ENCODE data around the gene SOST. TPM values are rescaled to one million over a fixed set of nuclear protein-coding genes. Genes with fewer than 3 reads are reported as not detected.

SOST gene
- total RNA-seq, 1 experiment from 2014 or later = 0.07 TPM

DNA sequence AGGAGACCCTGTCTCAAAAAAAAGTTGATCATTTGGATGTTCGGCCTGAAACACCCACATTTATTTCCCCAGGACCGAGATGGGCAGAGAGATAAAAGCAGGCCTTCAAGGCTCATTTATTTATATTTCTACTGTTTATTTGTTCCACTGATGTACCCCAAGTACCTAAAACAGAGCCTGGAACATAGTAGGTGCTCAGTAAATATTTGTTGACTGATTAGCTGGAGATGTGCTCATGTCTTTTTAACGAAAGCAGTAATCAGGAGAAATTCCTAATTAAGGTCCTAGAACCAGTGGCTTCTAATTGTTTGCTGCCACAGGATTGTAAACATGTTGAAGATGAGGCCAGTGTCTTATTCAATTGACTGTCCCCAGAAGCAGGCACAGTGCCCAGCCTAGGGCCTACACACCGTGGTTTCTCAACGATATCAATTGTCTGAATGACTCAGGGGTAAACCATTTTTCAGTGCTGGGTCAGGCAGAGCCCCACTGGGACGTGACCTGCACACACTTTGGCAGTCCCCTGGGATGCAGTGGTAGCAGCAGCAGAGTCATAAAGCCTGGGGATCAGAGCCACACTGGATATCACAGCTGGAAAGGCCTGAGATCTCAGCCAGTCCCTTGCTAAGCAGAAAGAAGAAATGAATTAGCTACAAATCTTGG lies 34.8 kb downstream of the SOST start (continued):
- TF ChIP-seq ETV6 (CRISPR knock-in tag; IDR thresholded peaks at IDR 0.05) = no peak

DNA sequence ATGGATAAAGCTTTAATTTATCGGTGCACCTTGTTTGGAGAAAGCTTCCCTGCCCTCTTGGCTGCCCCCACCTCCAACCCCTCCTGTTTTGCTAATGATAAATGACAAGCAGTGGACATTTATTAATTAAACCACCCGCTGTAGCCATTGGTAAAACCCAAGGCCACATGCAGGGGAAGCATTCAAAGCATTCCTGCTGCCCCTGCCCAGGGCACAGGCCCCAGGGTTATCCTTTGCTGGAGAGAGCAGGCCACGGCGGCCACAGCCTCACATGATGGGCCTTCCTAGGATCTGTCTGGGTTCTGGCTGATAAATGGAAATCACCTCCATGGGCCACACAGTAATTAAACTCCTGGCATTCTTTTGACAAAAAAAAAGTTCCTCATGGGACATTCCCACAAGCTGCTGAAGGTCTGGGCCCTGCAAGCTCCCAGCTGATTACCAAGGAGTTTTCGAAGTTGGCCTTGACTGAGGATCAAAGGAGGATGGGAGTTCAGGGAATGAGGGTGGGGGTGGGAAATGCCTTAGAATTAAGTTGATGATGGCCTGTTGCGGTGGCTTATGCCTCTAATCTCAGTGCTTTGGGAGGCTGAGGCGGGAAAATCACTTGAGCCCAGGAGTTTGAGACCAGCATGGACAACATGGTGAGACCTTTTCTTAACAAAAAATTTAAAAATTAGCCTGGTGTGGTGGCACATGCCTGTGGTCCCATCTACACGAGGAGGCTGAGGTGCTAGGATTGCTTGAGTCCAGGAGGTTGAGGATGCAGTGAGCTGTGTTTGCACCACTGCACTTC lies 35.5 kb downstream of the SOST start:
- POLR2A ChIA-PET = interaction anchor here (0.6 kb wide), 1 partner anchor 211 kb away, joined by 3 read pairs; no protein-coding TSS in a partner anchor
- ATAC-seq = no peak
- H3K4me1 Mint-ChIP-seq = peaks cover 31% of the 10 kb centered on the region
- TF ChIP-seq, protein P1, sequence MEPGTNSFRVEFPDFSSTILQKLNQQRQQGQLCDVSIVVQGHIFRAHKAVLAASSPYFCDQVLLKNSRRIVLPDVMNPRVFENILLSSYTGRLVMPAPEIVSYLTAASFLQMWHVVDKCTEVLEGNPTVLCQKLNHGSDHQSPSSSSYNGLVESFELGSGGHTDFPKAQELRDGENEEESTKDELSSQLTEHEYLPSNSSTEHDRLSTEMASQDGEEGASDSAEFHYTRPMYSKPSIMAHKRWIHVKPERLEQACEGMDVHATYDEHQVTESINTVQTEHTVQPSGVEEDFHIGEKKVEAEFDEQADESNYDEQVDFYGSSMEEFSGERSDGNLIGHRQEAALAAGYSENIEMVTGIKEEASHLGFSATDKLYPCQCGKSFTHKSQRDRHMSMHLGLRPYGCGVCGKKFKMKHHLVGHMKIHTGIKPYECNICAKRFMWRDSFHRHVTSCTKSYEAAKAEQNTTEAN (CRISPR knock-in tag; IDR thresholded peaks at IDR 0.05) = no peak
- no peak for TF ChIP-seq RORB (CRISPR knock-in tag; IDR thresholded peaks at IDR 0.05)
- TF ChIP-seq, protein P2, sequence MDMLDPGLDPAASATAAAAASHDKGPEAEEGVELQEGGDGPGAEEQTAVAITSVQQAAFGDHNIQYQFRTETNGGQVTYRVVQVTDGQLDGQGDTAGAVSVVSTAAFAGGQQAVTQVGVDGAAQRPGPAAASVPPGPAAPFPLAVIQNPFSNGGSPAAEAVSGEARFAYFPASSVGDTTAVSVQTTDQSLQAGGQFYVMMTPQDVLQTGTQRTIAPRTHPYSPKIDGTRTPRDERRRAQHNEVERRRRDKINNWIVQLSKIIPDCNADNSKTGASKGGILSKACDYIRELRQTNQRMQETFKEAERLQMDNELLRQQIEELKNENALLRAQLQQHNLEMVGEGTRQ (CRISPR knock-in tag; IDR thresholded peaks at IDR 0.05) = no peak
- TF ChIP-seq ETV6 (CRISPR knock-in tag; IDR thresholded peaks at IDR 0.05) = no peak
- TF ChIP-seq, protein P3, sequence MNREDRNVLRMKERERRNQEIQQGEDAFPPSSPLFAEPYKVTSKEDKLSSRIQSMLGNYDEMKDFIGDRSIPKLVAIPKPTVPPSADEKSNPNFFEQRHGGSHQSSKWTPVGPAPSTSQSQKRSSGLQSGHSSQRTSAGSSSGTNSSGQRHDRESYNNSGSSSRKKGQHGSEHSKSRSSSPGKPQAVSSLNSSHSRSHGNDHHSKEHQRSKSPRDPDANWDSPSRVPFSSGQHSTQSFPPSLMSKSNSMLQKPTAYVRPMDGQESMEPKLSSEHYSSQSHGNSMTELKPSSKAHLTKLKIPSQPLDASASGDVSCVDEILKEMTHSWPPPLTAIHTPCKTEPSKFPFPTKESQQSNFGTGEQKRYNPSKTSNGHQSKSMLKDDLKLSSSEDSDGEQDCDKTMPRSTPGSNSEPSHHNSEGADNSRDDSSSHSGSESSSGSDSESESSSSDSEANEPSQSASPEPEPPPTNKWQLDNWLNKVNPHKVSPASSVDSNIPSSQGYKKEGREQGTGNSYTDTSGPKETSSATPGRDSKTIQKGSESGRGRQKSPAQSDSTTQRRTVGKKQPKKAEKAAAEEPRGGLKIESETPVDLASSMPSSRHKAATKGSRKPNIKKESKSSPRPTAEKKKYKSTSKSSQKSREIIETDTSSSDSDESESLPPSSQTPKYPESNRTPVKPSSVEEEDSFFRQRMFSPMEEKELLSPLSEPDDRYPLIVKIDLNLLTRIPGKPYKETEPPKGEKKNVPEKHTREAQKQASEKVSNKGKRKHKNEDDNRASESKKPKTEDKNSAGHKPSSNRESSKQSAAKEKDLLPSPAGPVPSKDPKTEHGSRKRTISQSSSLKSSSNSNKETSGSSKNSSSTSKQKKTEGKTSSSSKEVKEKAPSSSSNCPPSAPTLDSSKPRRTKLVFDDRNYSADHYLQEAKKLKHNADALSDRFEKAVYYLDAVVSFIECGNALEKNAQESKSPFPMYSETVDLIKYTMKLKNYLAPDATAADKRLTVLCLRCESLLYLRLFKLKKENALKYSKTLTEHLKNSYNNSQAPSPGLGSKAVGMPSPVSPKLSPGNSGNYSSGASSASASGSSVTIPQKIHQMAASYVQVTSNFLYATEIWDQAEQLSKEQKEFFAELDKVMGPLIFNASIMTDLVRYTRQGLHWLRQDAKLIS (CRISPR knock-in tag; IDR thresholded peaks at IDR 0.05; ENCODE audit: borderline replicate concordance) = no peak
- TF ChIP-seq HMGA2 (CRISPR knock-in tag; IDR thresholded peaks at IDR 0.05) = no peak
- no peak for TF ChIP-seq FOXJ3 (CRISPR knock-in tag; IDR thresholded peaks at IDR 0.05; ENCODE audit: borderline replicate concordance)
- TF ChIP-seq CBFB (CRISPR knock-in tag; IDR thresholded peaks at IDR 0.05; ENCODE audit: low read depth) = no peak
- no peak for TF ChIP-seq ZNF263 (CRISPR knock-in tag; IDR thresholded peaks at IDR 0.05; ENCODE audit: low read depth)
- TF ChIP-seq, protein P4, sequence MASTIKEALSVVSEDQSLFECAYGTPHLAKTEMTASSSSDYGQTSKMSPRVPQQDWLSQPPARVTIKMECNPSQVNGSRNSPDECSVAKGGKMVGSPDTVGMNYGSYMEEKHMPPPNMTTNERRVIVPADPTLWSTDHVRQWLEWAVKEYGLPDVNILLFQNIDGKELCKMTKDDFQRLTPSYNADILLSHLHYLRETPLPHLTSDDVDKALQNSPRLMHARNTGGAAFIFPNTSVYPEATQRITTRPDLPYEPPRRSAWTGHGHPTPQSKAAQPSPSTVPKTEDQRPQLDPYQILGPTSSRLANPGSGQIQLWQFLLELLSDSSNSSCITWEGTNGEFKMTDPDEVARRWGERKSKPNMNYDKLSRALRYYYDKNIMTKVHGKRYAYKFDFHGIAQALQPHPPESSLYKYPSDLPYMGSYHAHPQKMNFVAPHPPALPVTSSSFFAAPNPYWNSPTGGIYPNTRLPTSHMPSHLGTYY (CRISPR knock-in tag; IDR thresholded peaks at IDR 0.05) = no peak
- TF ChIP-seq, protein P5, sequence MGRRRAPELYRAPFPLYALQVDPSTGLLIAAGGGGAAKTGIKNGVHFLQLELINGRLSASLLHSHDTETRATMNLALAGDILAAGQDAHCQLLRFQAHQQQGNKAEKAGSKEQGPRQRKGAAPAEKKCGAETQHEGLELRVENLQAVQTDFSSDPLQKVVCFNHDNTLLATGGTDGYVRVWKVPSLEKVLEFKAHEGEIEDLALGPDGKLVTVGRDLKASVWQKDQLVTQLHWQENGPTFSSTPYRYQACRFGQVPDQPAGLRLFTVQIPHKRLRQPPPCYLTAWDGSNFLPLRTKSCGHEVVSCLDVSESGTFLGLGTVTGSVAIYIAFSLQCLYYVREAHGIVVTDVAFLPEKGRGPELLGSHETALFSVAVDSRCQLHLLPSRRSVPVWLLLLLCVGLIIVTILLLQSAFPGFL (CRISPR knock-in tag; IDR thresholded peaks at IDR 0.05; ENCODE audit: borderline replicate concordance) = no peak
- TF ChIP-seq, protein P6, sequence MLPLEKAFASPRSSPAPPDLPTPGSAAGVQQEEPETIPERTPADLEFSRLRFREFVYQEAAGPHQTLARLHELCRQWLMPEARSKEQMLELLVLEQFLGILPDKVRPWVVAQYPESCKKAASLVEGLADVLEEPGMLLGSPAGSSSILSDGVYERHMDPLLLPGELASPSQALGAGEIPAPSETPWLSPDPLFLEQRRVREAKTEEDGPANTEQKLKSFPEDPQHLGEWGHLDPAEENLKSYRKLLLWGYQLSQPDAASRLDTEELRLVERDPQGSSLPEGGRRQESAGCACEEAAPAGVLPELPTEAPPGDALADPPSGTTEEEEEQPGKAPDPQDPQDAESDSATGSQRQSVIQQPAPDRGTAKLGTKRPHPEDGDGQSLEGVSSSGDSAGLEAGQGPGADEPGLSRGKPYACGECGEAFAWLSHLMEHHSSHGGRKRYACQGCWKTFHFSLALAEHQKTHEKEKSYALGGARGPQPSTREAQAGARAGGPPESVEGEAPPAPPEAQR (CRISPR knock-in tag; IDR thresholded peaks at IDR 0.05) = no peak
- TF ChIP-seq GRHL2 (CRISPR knock-in tag; IDR thresholded peaks at IDR 0.05; ENCODE audit: insufficient replicate concordance, severe bottlenecking) = no peak
- no peak for TF ChIP-seq ATF1 (CRISPR knock-in tag; IDR thresholded peaks at IDR 0.05)
- TF ChIP-seq GABPB1 (CRISPR knock-in tag; IDR thresholded peaks at IDR 0.05) = no peak
- no peak for TF ChIP-seq FOXP1 (CRISPR knock-in tag; IDR thresholded peaks at IDR 0.05; ENCODE audit: borderline replicate concordance)
- TF ChIP-seq, protein P7, sequence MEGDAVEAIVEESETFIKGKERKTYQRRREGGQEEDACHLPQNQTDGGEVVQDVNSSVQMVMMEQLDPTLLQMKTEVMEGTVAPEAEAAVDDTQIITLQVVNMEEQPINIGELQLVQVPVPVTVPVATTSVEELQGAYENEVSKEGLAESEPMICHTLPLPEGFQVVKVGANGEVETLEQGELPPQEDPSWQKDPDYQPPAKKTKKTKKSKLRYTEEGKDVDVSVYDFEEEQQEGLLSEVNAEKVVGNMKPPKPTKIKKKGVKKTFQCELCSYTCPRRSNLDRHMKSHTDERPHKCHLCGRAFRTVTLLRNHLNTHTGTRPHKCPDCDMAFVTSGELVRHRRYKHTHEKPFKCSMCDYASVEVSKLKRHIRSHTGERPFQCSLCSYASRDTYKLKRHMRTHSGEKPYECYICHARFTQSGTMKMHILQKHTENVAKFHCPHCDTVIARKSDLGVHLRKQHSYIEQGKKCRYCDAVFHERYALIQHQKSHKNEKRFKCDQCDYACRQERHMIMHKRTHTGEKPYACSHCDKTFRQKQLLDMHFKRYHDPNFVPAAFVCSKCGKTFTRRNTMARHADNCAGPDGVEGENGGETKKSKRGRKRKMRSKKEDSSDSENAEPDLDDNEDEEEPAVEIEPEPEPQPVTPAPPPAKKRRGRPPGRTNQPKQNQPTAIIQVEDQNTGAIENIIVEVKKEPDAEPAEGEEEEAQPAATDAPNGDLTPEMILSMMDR (IDR thresholded peaks at IDR 0.05) = no peak
- no peak for TF ChIP-seq RELA (CRISPR knock-in tag; IDR thresholded peaks at IDR 0.05; ENCODE audit: borderline replicate concordance)
- TF ChIP-seq, protein P8, sequence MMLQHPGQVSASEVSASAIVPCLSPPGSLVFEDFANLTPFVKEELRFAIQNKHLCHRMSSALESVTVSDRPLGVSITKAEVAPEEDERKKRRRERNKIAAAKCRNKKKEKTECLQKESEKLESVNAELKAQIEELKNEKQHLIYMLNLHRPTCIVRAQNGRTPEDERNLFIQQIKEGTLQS (CRISPR knock-in tag; conservative IDR thresholded peaks at IDR 0.05) = no peak
- H3K9me3 Mint-ChIP-seq = no peaks in the 10 kb centered on the region
- CTCF ChIA-PET = interaction anchor here (1.3 to 2.2 kb wide), 2 partner anchors 29 to 37 kb away, joined by 4 to 8 read pairs; no protein-coding TSS in a partner anchor
- no peaks in the 10 kb centered on the region for H3K36me3 Mint-ChIP-seq
- no peak for DNase-seq (ENCODE audit: low spot score)
- H3K27me3 Mint-ChIP-seq (ENCODE audit: low read depth) = peaks cover 13% of the 10 kb centered on the region
- no peak overlapping the region for H3K4me3 Mint-ChIP-seq
- no peak overlapping the region for H3K27ac Mint-ChIP-seq

Data from WTC11 (cell line).